ENCODE measurements around the gene CLIC2. TPM values are rescaled to one million over a fixed set of nuclear protein-coding genes. Genes with fewer than 3 reads are reported as not detected.
"Not testable (repeated sequence)": the region's sequence is repeated elsewhere in the genome, so short reads cannot be mapped to it uniquely, and the experiment has no call there.

The CLIC2 gene
- total RNA-seq, 1 experiment from 2014 or later, result 0.98 TPM

- Histone ChIP-seq H3K9me3 (ENCODE audit: control insufficient read depth, low read depth, low read length) (no peaks in the 10 kb centered on the region), H2AFZ (ENCODE audit: low read length) (no peak overlapping the region), H4K91ac (ENCODE audit: insufficient read length, low read depth, low read length) (no peak overlapping the region), H2AK5ac (ENCODE audit: insufficient read length, low read length) (no peak overlapping the region), H3K4ac (ENCODE audit: low read depth, low read length) (no peak overlapping the region), H2BK20ac (ENCODE audit: low read depth, low read length, poor library complexity, severe bottlenecking) (no peak overlapping the region), H3K23me2 (ENCODE audit: insufficient read length, low read depth, low read length, poor library complexity, severe bottlenecking) (no peaks in the 10 kb centered on the region), H3K4me1 (ENCODE audit: insufficient read depth, low read length) (no peaks in the 10 kb centered on the region), H4K5ac (ENCODE audit: insufficient read length, low read depth, low read length) (no peak overlapping the region), H2BK12ac (ENCODE audit: insufficient read length, low read depth, low read length) (no peak overlapping the region), H4K20me1 (ENCODE audit: control insufficient read depth, insufficient read depth, insufficient read length) (no peaks in the 10 kb centered on the region), H3T11ph (ENCODE audit: low read length) (no peak overlapping the region), H2BK15ac (ENCODE audit: low read depth, low read length) (no peak overlapping the region), H2BK120ac (ENCODE audit: low read depth, low read length, poor library complexity, severe bottlenecking) (no peak overlapping the region), H3K18ac (ENCODE audit: insufficient read length, low read depth, low read length) (no peak overlapping the region), H3K23ac (ENCODE audit: insufficient read length, low read depth, low read length) (no peak overlapping the region), H3K56ac (ENCODE audit: insufficient read length, low read depth, low read length) (no peak overlapping the region), H3K14ac (ENCODE audit: insufficient read depth, low read length) (no peak overlapping the region), H4K8ac (replicated peaks; ENCODE audit: insufficient read length, low read depth, low read length) (no peak overlapping the region), H2BK5ac (ENCODE audit: insufficient read length, low read length) (no peak overlapping the region), H3K27ac (ENCODE audit: insufficient read length, low read depth, low read length) (no peak overlapping the region), H3K79me2 (ENCODE audit: insufficient read depth, low read length) (no peaks in the 10 kb centered on the region), H3K79me1 (ENCODE audit: insufficient read depth, low read depth, low read length, poor library complexity, severe bottlenecking) (no peaks in the 10 kb centered on the region), H3K4me2 (ENCODE audit: insufficient read depth, insufficient read length, low read length) (no peak overlapping the region), H3K27me3 (ENCODE audit: insufficient read depth, low read length) (no peaks in the 10 kb centered on the region), H3K9ac (ENCODE audit: extremely low read depth, insufficient read length, low read length) (no peak overlapping the region)
- no peaks in the 10 kb centered on the region for H3K4me1 Mint-ChIP-seq
- peaks cover 2% of the 10 kb centered on the region for H3K27me3 Mint-ChIP-seq (ENCODE audit: low read depth)
- peaks cover 0 to 3% (median 0%) of the 10 kb centered on the region in 3 experiments; a peak in 3 of 7 replicates for H3K36me3 Mint-ChIP-seq (ENCODE audit: insufficient read depth in 1 of 3, low read depth in 3 of 3)
- no CpG with 5 or more reads among the region's 1 CpG for WGBS (ENCODE audit: extremely low coverage, insufficient read length, low lambda C conversion rate)
- H3K9me3 Mint-ChIP-seq, result peaks cover 55 to 68% of the 10 kb centered on the region in 2 experiments
- no peak for TF ChIP-seq CTCF (conservative IDR thresholded peaks at IDR 0.05)
- DNase-seq, result no peak
- no peak overlapping the region for H3K4me3 Mint-ChIP-seq
- H3K27ac Mint-ChIP-seq, result no peak overlapping the region
Measured at GRCh38 chrX:155270969-155271368, 63.4 kb downstream of the CLIC2 start.

- not testable (repeated sequence) for H3T11ph ChIP-seq (ENCODE audit: low read length); H3K4me1 ChIP-seq (ENCODE audit: insufficient read depth, low read length); H2BK120ac ChIP-seq (ENCODE audit: low read depth, low read length, poor library complexity, severe bottlenecking); H3K18ac ChIP-seq (ENCODE audit: insufficient read length, low read depth, low read length); H4K8ac ChIP-seq (replicated peaks; ENCODE audit: insufficient read length, low read depth, low read length); H3K27me3 ChIP-seq (ENCODE audit: insufficient read depth, low read length); H2AK5ac ChIP-seq (ENCODE audit: insufficient read length, low read length); H3K27ac Mint-ChIP-seq; H2AFZ ChIP-seq (ENCODE audit: low read length); H2BK20ac ChIP-seq (ENCODE audit: low read depth, low read length, poor library complexity, severe bottlenecking); H3K79me1 ChIP-seq (ENCODE audit: insufficient read depth, low read depth, low read length, poor library complexity, severe bottlenecking); H3K79me2 ChIP-seq (ENCODE audit: insufficient read depth, low read length); H3K4ac ChIP-seq (ENCODE audit: low read depth, low read length); H3K4me2 ChIP-seq (ENCODE audit: insufficient read depth, insufficient read length, low read length); H3K36me3 Mint-ChIP-seq (ENCODE audit: insufficient read depth in 1 of 3, low read depth in 3 of 3); H3K9me3 ChIP-seq (ENCODE audit: control insufficient read depth, low read depth, low read length); H4K20me1 ChIP-seq (ENCODE audit: control insufficient read depth, insufficient read depth, insufficient read length); H3K14ac ChIP-seq (ENCODE audit: insufficient read depth, low read length); H2BK12ac ChIP-seq (ENCODE audit: insufficient read length, low read depth, low read length); H2BK15ac ChIP-seq (ENCODE audit: low read depth, low read length); H3K23me2 ChIP-seq (ENCODE audit: insufficient read length, low read depth, low read length, poor library complexity, severe bottlenecking); H4K5ac ChIP-seq (ENCODE audit: insufficient read length, low read depth, low read length); DNase-seq; H4K91ac ChIP-seq (ENCODE audit: insufficient read length, low read depth, low read length); H3K4me3 Mint-ChIP-seq; H3K23ac ChIP-seq (ENCODE audit: insufficient read length, low read depth, low read length); H2BK5ac ChIP-seq (ENCODE audit: insufficient read length, low read length); H3K27me3 Mint-ChIP-seq (ENCODE audit: low read depth); H3K4me1 Mint-ChIP-seq; H3K56ac ChIP-seq (ENCODE audit: insufficient read length, low read depth, low read length); H3K9ac ChIP-seq (ENCODE audit: extremely low read depth, insufficient read length, low read length); H3K27ac ChIP-seq (ENCODE audit: insufficient read length, low read depth, low read length)
- H3K9me3 Mint-ChIP-seq, result peaks cover 57 to 68% of the 10 kb centered on the region in 2 experiments
- no CpG with 5 or more reads among the region's 1 CpG for WGBS (ENCODE audit: extremely low coverage, insufficient read length, low lambda C conversion rate)
Measured at GRCh38 chrX:155267995-155268394, 66.4 kb downstream of the CLIC2 start.

Measured in H9 (cell line).